GM12873 (cell line): ENCODE results near the gene ALDH1B1.

Experiments
- TF ChIP-seq, protein P1 (sequence below): IDR thresholded peaks from 2 replicates; pipeline ENCODE4 v1.5.1; 2012; ENCODE audit warnings: low read depth, mild to moderate bottlenecking, moderate library complexity, low read length, control low read depth; ENCODE audit not compliant: insufficient read depth; ENCODE audit errors: missing control alignments

The ALDH1B1 gene

DNA sequence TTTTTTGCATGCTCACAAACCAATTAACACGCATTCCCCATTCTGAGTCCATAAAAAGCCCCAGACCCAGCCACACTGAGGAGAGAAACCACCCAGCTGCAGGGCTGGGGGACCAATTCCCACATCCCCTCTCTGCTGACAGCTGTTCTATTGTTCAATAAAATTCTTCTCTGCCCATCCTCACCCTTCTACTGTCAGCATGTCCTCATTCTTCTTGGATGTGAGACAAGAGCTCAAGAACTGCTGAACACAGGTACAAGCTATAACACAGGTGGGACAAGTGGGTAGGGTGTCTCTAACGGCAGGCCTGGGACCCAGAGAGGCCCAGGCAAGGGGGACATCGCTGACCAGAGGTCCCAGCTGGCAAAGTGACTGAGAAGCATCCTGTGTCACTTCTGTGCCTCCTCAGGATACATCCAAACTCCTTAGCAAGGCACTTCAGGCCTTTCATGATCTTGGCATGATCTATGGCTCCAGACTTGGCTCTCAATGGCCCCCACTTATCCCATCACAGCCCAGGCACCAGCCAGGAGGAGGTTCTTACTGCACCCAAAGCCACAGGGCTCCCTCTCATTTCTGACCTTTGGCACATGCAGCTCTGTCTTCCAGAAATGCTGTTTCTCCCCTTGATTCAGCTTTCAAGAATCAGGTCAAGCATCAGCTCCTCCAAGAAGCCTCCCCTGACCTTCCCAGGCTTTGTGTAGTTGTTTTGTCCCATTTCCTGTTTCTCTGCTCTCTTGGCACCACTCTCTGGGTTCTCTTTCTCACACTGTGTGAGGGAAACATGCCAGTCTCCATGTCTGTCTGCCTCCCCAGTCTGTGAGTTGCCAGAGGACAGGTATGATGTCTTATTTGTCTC is 7.3 kb upstream of the ALDH1B1 start:
- TF ChIP-seq, protein P1, sequence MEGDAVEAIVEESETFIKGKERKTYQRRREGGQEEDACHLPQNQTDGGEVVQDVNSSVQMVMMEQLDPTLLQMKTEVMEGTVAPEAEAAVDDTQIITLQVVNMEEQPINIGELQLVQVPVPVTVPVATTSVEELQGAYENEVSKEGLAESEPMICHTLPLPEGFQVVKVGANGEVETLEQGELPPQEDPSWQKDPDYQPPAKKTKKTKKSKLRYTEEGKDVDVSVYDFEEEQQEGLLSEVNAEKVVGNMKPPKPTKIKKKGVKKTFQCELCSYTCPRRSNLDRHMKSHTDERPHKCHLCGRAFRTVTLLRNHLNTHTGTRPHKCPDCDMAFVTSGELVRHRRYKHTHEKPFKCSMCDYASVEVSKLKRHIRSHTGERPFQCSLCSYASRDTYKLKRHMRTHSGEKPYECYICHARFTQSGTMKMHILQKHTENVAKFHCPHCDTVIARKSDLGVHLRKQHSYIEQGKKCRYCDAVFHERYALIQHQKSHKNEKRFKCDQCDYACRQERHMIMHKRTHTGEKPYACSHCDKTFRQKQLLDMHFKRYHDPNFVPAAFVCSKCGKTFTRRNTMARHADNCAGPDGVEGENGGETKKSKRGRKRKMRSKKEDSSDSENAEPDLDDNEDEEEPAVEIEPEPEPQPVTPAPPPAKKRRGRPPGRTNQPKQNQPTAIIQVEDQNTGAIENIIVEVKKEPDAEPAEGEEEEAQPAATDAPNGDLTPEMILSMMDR, result no peak

DNA sequence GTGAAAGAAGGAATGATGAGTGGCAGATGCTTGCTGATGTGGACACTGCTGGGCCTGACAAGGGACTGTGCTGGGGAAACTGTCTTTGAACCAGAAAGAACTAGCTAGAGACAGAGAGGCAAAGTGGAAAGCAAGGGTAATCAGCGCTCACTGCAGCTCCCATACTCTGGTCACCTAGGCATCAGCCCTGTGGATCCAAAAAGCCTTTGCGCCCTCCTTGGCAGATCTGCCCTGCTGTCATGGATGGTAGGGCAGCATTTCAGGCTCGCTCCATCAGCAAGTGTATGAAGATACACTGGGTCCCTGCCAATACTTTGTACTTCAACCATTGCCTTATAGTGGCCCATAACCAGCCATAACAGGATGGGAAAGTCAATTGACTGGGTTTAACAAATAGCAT is 6.6 kb upstream of the ALDH1B1 start:
- TF ChIP-seq, protein P1, result no peak

DNA sequence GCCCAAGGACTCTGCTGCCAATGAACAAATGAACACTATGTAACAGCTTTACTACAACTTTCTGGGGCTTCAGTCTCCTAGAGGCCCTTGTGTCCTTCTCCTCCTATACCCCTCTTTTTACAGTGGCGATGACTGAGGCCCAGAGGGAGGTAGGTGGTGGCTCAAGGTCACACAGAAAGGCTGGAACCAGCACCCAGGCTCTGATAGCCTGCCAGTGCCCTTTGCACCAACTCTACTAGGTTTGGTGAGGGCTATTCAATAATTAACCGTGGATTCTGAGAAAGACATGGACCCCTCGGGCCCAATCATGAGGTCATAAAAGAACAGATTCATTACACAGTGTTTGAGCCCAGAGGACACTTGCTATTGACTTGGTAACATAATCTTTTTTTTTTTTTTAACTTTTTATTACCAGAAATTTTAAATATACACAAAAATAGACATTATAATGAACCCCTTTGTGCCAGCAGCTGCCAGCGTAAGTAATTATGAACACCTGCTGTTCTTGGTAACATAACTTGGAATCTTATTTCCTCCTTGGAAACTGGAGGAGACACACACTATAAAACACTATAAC is 6.1 kb upstream of the ALDH1B1 start:
- TF ChIP-seq, protein P1, result no peak

DNA sequence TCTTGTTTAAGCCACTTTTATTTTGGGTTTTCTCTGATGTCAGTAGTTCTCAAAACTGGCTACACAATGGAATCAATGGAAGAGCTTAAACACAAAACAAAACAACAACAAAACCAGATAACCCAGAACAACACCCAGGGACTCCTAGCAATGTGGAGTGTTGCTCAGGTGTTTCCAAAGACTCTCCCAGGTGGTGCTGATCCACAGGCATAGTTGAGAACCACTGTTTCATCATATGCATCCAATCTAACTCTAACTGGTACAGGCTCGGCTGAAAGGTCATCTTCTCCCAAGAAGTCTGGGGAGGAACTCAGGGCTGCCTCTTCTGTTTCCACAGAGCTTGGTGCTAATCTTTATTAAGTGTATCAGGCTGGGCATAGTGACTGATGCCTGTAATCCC is 5.4 kb upstream of the ALDH1B1 start:
- TF ChIP-seq, protein P1, result no peak

DNA sequence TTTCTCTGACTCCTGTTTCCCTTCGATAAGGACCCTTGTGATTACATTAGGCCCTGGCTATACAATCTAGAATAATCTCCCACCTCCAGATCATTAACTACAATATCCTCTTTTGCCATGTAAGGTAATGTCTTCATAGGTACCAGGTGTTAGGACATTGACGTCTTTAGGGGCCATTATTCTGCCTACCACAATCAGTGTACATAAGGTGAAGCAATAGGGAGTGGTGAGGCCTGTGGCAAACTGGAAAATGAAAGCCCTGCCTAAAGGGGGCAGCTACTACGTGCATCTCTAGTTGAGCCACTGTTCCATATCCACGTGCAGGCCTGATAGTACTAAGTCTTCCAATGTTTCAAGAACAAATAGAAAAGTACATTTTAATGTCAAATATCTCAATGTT is 4.8 kb upstream of the ALDH1B1 start:
- TF ChIP-seq, protein P1, result no peak

DNA sequence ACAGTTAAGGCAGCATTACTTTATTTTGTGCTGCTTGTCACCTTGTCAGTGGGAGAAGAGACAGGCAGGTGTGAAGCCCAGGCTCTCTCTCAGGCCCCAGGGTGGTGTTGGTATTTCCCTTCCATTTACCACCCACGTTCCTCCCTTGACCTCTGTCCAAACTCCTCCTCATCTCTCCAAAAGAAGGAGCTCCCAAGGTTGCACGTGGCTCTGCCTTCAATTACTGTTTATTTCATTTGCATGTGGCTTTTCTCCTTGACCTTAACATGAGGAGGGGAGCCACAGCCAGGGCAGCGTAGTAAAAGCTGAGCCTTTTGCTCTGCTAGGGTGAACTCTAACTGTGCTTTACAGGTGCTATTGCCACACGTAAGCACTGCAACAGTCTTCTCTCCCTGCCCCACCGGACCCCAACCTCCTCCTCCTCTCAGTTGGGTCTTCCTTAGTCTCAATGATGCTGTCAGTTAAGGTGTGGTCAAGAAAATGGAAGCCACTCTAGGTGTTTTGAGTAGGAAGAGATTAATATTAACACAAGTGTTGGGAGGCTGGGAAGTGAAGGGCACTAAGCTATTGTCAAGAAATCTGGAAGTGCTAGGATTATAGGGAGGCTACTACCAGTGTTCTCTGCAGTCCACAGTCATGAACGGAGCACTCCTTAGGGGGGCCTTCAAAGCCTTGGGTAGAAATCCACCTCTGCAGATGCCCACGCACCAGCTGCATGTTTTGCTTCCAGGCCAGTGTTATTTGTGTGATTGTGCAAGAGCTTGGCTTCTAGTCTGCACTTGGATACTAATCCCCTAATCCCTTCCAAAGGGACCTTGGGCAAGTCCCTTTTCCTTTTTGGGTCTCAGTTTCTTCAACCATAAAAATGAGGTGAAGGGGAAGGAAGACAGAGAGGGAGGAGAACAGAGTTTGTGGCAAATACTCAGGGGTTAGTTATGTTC is 3.9 kb upstream of the ALDH1B1 start:
- TF ChIP-seq, protein P1, result no peak

DNA sequence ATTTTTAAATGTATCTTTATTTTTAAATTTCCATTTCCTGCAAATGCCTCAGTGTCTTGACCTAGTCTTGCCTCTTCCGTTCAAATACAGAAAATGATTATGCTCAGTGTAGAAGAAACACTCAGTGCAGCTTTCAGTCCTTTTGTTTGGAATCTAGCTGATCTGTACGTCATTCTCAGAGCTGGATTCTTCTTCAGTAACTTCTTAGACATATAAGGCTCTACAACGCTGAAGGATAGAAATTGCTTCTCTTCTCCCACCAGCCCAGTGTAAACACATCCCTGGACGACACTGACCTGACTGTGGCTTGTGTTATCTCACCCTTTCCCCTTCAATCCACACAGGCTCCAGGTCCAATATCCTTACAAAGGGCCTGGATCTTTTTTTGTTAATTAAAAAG is 3.2 kb upstream of the ALDH1B1 start:
- TF ChIP-seq, protein P1, result no peak
